K562 (cell line): Measurements from ENCODE around the gene TTC31. TPM values are rescaled to one million over a fixed set of nuclear protein-coding genes. Genes with fewer than 3 reads are reported as not detected.

Experiments
- CBX1 ChIP-seq: sonication (generic); IDR thresholded peaks from 2 replicates; pipeline ENCODE4 v1.6.1; 2016; ENCODE audit warnings: antibody characterized with exemption, low read depth, mild to moderate bottlenecking
- CEBPZ ChIP-seq: fragments of 150-350 bp; IDR thresholded peaks from 2 replicates; pipeline ENCODE4 v1.6.1; 2014; ENCODE audit warnings: low read depth, mild to moderate bottlenecking, low read length, borderline replicate concordance
- E2F8 ChIP-seq: fragments of 450-650 bp; IDR thresholded peaks from 2 replicates; pipeline ENCODE4 v1.7.1; 2018; ENCODE audit warnings: mild to moderate bottlenecking, low read depth; ENCODE audit not compliant: partially characterized antibody
- ESRRA ChIP-seq: fragments of 450-650 bp; IDR thresholded peaks from 2 replicates; pipeline ENCODE4 v1.6.1; 2014; ENCODE audit warnings: low read depth, mild to moderate bottlenecking, moderate library complexity, borderline replicate concordance
- EWSR1 ChIP-seq: fragments of 450-650 bp; IDR thresholded peaks from 2 replicates; pipeline ENCODE4 v1.6.1; 2018; ENCODE audit warnings: borderline replicate concordance, mild to moderate bottlenecking, low read depth, moderate library complexity; ENCODE audit not compliant: partially characterized antibody
- GMEB1 ChIP-seq: fragments of 250-450 bp; sonication (Bioruptor Pico); IDR thresholded peaks from 2 replicates; pipeline ENCODE4 v1.4.0; 2020; ENCODE audit warnings: mild to moderate bottlenecking
- NR2C1 ChIP-seq, 2 experiments: fragments of 450-650 bp; IDR thresholded peaks; 2 replicates each; pipeline ENCODE4 v1.6.1; 2017; ENCODE audit warnings: mild to moderate bottlenecking in 2 of 2, antibody characterized with exemption in 1 of 2, inconsistent platforms in 1 of 2, missing compliant biosample characterization in 1 of 2, missing genetic modification characterization in 1 of 2
- POLR2AphosphoS2 ChIP-seq: IDR thresholded peaks from 2 replicates; pipeline ENCODE4 v1.6.1; 2012; ENCODE audit warnings: low read length, improper control_type of control experiment
- SP1 ChIP-seq: sonication (generic); formaldehyde crosslinking; IDR thresholded peaks from 2 replicates; pipeline ENCODE4 v1.8.1; 2022; ENCODE audit warnings: mild to moderate bottlenecking, missing genetic modification reagents
- SRF ChIP-seq, 2 experiments: fragments of 250-450, 450-650 bp in 1 of 2; sonication (Bioruptor Pico) in 1 of 2; sonication (generic) in 1 of 2; formaldehyde crosslinking; IDR thresholded peaks; 2 replicates each; pipeline versions ENCODE4 v1.5.0 to v1.5.1; 2020 to 2022; ENCODE audit warnings: mild to moderate bottlenecking in 1 of 2, missing genetic modification reagents in 1 of 2
- ZNF143 ChIP-seq: sonication (generic); formaldehyde crosslinking; IDR thresholded peaks from 2 replicates; pipeline ENCODE4 v1.9.0; 2022; ENCODE audit warnings: mild to moderate bottlenecking, missing genetic modification reagents
- ZNF511 ChIP-seq: sonication (generic); formaldehyde crosslinking; IDR thresholded peaks from 2 replicates; pipeline ENCODE4 v1.8.0; 2022; ENCODE audit warnings: mild to moderate bottlenecking, missing genetic modification reagents
- polyA plus RNA-seq, 8 experiments: library from polyadenylated mRNA; depleted of rRNA in 4 of 8; stranded (reverse) in 5 of 8; unstranded in 3 of 8; fragments of >200 nt; fragmentation: Nextera tagmentation in 2 of 8; fragmentation: Illumina TruSeq in 1 of 8; extraction: Ambion mirVana in 2 of 8; extraction: Trizol in 1 of 8; gene quantifications; 2 replicates each; pipeline versions ENCODE4 v1.2.1 to v1.2.3, GENCODE V29; 2011 to 2014; ENCODE audit warnings: inconsistent platforms in 1 of 8, missing spikeins in 1 of 8
- total RNA-seq, 7 experiments: library from RNA; depleted of rRNA in 6 of 7; stranded (reverse); fragments of >200 nt in 6 of 7; fragmentation: Illumina TruSeq in 2 of 7; extraction: Trizol in 2 of 7; gene quantifications; 2 replicates each; pipeline versions ENCODE4 v1.2.1 to v1.2.3, GENCODE V29; 2011 to 2021; ENCODE audit warnings: low replicate concordance in 1 of 7

TTC31 gene
- total and polyA plus RNA-seq, 9 of the 15 experiments (the other 6 are each of a cell fraction or from before 2014, with no cell fraction given) = 4.7 to 30.5 (median 15.9) TPM

- TF ChIP-seq CBX1 = peak; percentile 85; the same call in 1 of the 2 replicates
- TF ChIP-seq ZNF511 (CRISPR knock-in tag) = peak; percentile 26
- no peak for TF ChIP-seq EWSR1
- TF ChIP-seq ESRRA = peak; percentile 62; the same call in 1 of the 2 replicates
- TF ChIP-seq ZNF143 (CRISPR knock-in tag) = peak; percentile 89
- TF ChIP-seq SP1 (CRISPR knock-in tag) = peak; percentile 72
- TF ChIP-seq NR2C1 (IDR thresholded peaks at IDR 0.05) = peak; percentile 88
- TF ChIP-seq NR2C1 (tag; IDR thresholded peaks at IDR 0.05) = peak; percentile 90
- peak; percentile 66 for TF ChIP-seq E2F8
- peak; percentile 72 for TF ChIP-seq GMEB1 (CRISPR knock-in tag)
- TF ChIP-seq POLR2AphosphoS2 = peak; percentile 30; the same call in 1 of the 2 replicates
- TF ChIP-seq CEBPZ = no peak
- peak in 1 of 2 experiments; percentile 59; a peak in 1 of 4 replicates for TF ChIP-seq SRF (CRISPR knock-in tag; IDR thresholded peaks at IDR 0.05)
Observed at GRCh38 chr2:74529357-74530238, 46.7 kb downstream of the TTC31 start, which contains the start of the genes AUP1 and HTRA2 (continued).
